ENCODE results near the gene CCDC85A.

DNA sequence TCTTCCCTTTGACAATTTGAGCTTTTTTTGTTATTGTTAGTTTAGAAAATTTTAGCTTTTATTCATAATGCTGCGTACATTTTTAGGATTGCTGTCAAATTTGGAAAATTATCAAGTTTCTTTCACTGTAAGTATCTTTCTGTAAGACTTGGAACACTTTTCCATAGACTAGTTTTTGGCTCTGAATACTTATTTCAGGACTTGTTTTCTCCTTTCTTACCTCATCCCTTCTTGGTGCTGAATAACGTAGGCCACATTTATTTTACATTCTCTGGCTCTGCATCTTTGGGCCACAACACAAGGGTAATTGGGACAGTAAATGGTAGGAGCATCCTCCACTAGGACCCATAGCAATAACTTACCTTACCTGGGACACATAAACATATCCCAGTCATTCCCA is 85.1 kb downstream of the CCDC85A start:
- TF ChIP-seq RAD21 (conservative IDR thresholded peaks at IDR 0.05) = no peak
- no peak for TF ChIP-seq EZH2 (IDR thresholded peaks at IDR 0.05; ENCODE audit: borderline replicate concordance, insufficient read depth, low read length, poor library complexity, severe bottlenecking)
- TF ChIP-seq, protein P1, sequence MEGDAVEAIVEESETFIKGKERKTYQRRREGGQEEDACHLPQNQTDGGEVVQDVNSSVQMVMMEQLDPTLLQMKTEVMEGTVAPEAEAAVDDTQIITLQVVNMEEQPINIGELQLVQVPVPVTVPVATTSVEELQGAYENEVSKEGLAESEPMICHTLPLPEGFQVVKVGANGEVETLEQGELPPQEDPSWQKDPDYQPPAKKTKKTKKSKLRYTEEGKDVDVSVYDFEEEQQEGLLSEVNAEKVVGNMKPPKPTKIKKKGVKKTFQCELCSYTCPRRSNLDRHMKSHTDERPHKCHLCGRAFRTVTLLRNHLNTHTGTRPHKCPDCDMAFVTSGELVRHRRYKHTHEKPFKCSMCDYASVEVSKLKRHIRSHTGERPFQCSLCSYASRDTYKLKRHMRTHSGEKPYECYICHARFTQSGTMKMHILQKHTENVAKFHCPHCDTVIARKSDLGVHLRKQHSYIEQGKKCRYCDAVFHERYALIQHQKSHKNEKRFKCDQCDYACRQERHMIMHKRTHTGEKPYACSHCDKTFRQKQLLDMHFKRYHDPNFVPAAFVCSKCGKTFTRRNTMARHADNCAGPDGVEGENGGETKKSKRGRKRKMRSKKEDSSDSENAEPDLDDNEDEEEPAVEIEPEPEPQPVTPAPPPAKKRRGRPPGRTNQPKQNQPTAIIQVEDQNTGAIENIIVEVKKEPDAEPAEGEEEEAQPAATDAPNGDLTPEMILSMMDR (IDR thresholded peaks at IDR 0.05; ENCODE audit: poor library complexity, severe bottlenecking) = no peak
- TF ChIP-seq REST (IDR thresholded peaks at IDR 0.05; ENCODE audit: borderline replicate concordance) = no peak
- no peak for TF ChIP-seq POLR2AphosphoS5 (IDR thresholded peaks at IDR 0.05)
- TF ChIP-seq TAF1 (IDR thresholded peaks at IDR 0.05; ENCODE audit: low read depth) = no peak
- no peak for TF ChIP-seq SMC3 (conservative IDR thresholded peaks at IDR 0.05; ENCODE audit: poor library complexity)
